GM23338 (cell line): Measurements from ENCODE around the gene ARF1. TPM values are rescaled to one million over a fixed set of nuclear protein-coding genes. Genes with fewer than 3 reads are reported as not detected.
"Not testable (repeated sequence)": the region's sequence is repeated elsewhere in the genome, so short reads cannot be mapped to it uniquely, and the experiment has no call there.

Source experiments
- ATAC-seq: fragments of 200-7000 bp; cut with Tn5 transposase; 3 replicates; pipeline ENCODE4 v1.9.1; 2020
- DNase-seq: peaks from one replicate; pipeline ENCODE4 v3.0.0-alpha.2; 2015; ENCODE audit warnings: low spot score
- H2AFZ ChIP-seq: fragments of 200-600 bp; sonication (generic); 2 replicates; pipeline ENCODE4 v1.8.0; 2016; ENCODE audit warnings: antibody characterized with exemption, mild to moderate bottlenecking, moderate library complexity
- H3F3A ChIP-seq: fragments of 200-600 bp; sonication (generic); replicated peaks from 2 replicates; pipeline ENCODE4 v1.8.0; 2017; ENCODE audit warnings: antibody characterized with exemption, mixed run types, low read depth
- H3K27ac ChIP-seq: fragments of 200-600 bp; sonication (generic); 2 replicates; pipeline ENCODE4 v1.6.1; 2016; ENCODE audit warnings: low read depth
- H3K27me3 ChIP-seq: fragments of 200-600 bp; sonication (generic); 2 replicates; pipeline ENCODE4 v1.8.0; 2016; ENCODE audit warnings: mild to moderate bottlenecking, mixed run types, moderate library complexity; ENCODE audit not compliant: insufficient read depth
- H3K36me3 ChIP-seq: fragments of 200-600 bp; sonication (generic); 2 replicates; pipeline ENCODE4 v1.8.0; 2016; ENCODE audit warnings: mild to moderate bottlenecking; ENCODE audit not compliant: insufficient read depth
- H3K4me1 ChIP-seq: fragments of 200-600 bp; sonication (generic); 2 replicates; pipeline ENCODE4 v1.8.0; 2016; ENCODE audit warnings: mild to moderate bottlenecking, moderate library complexity; ENCODE audit not compliant: insufficient read depth
- H3K4me2 ChIP-seq: fragments of 200-600 bp; sonication (generic); 2 replicates; pipeline ENCODE4 v1.7.1; 2017; ENCODE audit warnings: mixed run types
- H3K4me3 ChIP-seq: fragments of 200-600 bp; sonication (generic); 2 replicates; pipeline ENCODE4 v1.6.1; 2016; ENCODE audit warnings: mixed run types
- H3K79me2 ChIP-seq: fragments of 200-600 bp; sonication (generic); replicated peaks from 2 replicates; pipeline ENCODE4 v1.8.0; 2017; ENCODE audit warnings: mild to moderate bottlenecking; ENCODE audit not compliant: insufficient read depth
- H3K9me2 ChIP-seq: fragments of 200-600 bp; sonication (generic); 2 replicates; pipeline ENCODE4 v1.8.0; 2017; ENCODE audit not compliant: insufficient read depth
- H4K20me1 ChIP-seq: fragments of 200-600 bp; sonication (generic); replicated peaks from 2 replicates; pipeline ENCODE4 v1.8.0; 2017; ENCODE audit warnings: mild to moderate bottlenecking; ENCODE audit not compliant: insufficient read depth
- H3K27ac Mint-ChIP-seq: 2 replicates; pipeline ENCODE4 v1.8.0; 2020; ENCODE audit warnings: inconsistent platforms, mild to moderate bottlenecking, moderate library complexity, mixed read lengths
- H3K27me3 Mint-ChIP-seq: 3 replicates; pipeline ENCODE4 v1.8.0; 2022; ENCODE audit warnings: low read depth, mild to moderate bottlenecking, moderate library complexity, mixed read lengths, inconsistent platforms; ENCODE audit not compliant: insufficient read depth, poor library complexity
- H3K36me3 Mint-ChIP-seq: 3 replicates; pipeline ENCODE4 v1.8.0; 2021; ENCODE audit warnings: low read depth, mild to moderate bottlenecking, inconsistent platforms, moderate library complexity, mixed read lengths
- H3K4me1 Mint-ChIP-seq: 3 replicates; pipeline ENCODE4 v1.8.0; 2020; ENCODE audit warnings: mild to moderate bottlenecking, inconsistent platforms, mixed read lengths
- H3K4me3 Mint-ChIP-seq: 3 replicates; pipeline ENCODE4 v1.8.0; 2021; ENCODE audit warnings: moderate library complexity, mild to moderate bottlenecking, inconsistent platforms, mixed read lengths
- H3K9me3 Mint-ChIP-seq: 3 replicates; pipeline ENCODE4 v1.8.0; 2020; ENCODE audit warnings: moderate library complexity, mild to moderate bottlenecking, inconsistent platforms, mixed read lengths
- CREB1 ChIP-seq: fragments of 250-450 bp; sonication (Bioruptor Pico); IDR thresholded peaks from 2 replicates; pipeline ENCODE4 v1.5.0; 2020; ENCODE audit warnings: low read depth, mild to moderate bottlenecking, moderate library complexity
- EZH2 ChIP-seq: fragments of 200-600 bp; sonication (generic); IDR thresholded peaks from one replicate; pipeline ENCODE4 v1.8.0; 2017; ENCODE audit warnings: antibody characterized with exemption, mild to moderate bottlenecking, low read depth; ENCODE audit not compliant: unreplicated experiment
- EZH2phosphoT487 ChIP-seq: fragments of 200-600 bp; sonication (generic); IDR thresholded peaks from one replicate; pipeline ENCODE4 v1.8.1; 2018; ENCODE audit warnings: antibody characterized with exemption; ENCODE audit not compliant: unreplicated experiment
- NANOG ChIP-seq: IDR thresholded peaks from 2 replicates; pipeline ENCODE4 v1.6.1; 2016; ENCODE audit warnings: antibody characterized with exemption, borderline replicate concordance
- POLR2AphosphoS5 ChIP-seq: IDR thresholded peaks from 2 replicates; pipeline ENCODE4 v1.6.1; 2016; ENCODE audit warnings: antibody characterized with exemption, low read depth
- STAT1 ChIP-seq: IDR thresholded peaks from one replicate; pipeline ENCODE4 v1.6.1; 2016; ENCODE audit warnings: antibody characterized with exemption; ENCODE audit not compliant: unreplicated experiment
- polyA plus RNA-seq: library from polyadenylated mRNA; unstranded; fragments of >200 nt; fragmentation: Nextera tagmentation; extraction: Ambion mirVana; gene quantifications from 2 replicates; pipeline ENCODE4 v1.2.1, GENCODE V29; 2016
- total RNA-seq: library from RNA; depleted of rRNA; stranded (reverse); fragments of >200 nt; shearing (Covaris generic); gene quantifications from 2 replicates; pipeline ENCODE4 v1.2.3, GENCODE V29; 2014
- TF ChIP-seq, protein P1 (sequence below): IDR thresholded peaks from 2 replicates; pipeline ENCODE4 v1.6.1; 2016; ENCODE audit warnings: antibody characterized with exemption
- TF ChIP-seq, protein P2 (sequence below), 2 experiments: fragments of 200-600 bp in 1 of 2; sonication (generic) in 1 of 2; conservative IDR thresholded peaks; 2 replicates each; pipeline versions ENCODE4 v1.5.1 to v1.6.1; 2016 to 2017; ENCODE audit warnings: antibody characterized with exemption in 2 of 2, low read depth in 2 of 2, mild to moderate bottlenecking in 2 of 2, moderate library complexity in 1 of 2
- TF ChIP-seq, protein P3 (sequence below): fragments of 250-450 bp; sonication (Bioruptor Pico); IDR thresholded peaks from 2 replicates; pipeline ENCODE4 v1.5.0; 2020; ENCODE audit warnings: mild to moderate bottlenecking, moderate library complexity

ARF1 gene
- total and polyA plus RNA-seq, 2 experiments from 2014 or later = 210 to 306 TPM

DNA sequence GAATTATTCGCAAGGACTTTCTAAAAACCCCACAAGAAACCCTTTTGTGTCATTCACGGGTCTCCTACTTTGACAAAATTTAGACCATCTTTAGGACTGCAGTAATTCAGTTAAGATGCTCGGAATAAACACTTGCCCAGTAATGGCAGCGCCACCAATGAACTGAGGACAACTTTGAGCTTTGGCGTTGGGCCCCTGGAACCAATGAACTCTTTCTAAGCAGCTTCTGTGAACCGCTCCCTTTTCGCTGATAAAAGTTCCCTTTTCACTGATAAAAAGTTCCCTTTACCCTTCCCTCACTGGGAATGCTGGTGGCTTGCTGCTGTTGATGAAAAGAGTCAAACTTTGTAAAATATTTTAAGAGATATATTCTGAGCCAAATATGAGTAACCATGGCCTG, 28.0 kb downstream of the ARF1 start (continued):
- TF ChIP-seq, protein P1, sequence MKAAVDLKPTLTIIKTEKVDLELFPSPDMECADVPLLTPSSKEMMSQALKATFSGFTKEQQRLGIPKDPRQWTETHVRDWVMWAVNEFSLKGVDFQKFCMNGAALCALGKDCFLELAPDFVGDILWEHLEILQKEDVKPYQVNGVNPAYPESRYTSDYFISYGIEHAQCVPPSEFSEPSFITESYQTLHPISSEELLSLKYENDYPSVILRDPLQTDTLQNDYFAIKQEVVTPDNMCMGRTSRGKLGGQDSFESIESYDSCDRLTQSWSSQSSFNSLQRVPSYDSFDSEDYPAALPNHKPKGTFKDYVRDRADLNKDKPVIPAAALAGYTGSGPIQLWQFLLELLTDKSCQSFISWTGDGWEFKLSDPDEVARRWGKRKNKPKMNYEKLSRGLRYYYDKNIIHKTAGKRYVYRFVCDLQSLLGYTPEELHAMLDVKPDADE = no peak
- TF ChIP-seq STAT1 (no peak), POLR2AphosphoS5 (no peak)
- TF ChIP-seq, protein P2, sequence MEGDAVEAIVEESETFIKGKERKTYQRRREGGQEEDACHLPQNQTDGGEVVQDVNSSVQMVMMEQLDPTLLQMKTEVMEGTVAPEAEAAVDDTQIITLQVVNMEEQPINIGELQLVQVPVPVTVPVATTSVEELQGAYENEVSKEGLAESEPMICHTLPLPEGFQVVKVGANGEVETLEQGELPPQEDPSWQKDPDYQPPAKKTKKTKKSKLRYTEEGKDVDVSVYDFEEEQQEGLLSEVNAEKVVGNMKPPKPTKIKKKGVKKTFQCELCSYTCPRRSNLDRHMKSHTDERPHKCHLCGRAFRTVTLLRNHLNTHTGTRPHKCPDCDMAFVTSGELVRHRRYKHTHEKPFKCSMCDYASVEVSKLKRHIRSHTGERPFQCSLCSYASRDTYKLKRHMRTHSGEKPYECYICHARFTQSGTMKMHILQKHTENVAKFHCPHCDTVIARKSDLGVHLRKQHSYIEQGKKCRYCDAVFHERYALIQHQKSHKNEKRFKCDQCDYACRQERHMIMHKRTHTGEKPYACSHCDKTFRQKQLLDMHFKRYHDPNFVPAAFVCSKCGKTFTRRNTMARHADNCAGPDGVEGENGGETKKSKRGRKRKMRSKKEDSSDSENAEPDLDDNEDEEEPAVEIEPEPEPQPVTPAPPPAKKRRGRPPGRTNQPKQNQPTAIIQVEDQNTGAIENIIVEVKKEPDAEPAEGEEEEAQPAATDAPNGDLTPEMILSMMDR (conservative IDR thresholded peaks at IDR 0.05; ENCODE audit: low read depth in 2 of 2) = no peak

DNA sequence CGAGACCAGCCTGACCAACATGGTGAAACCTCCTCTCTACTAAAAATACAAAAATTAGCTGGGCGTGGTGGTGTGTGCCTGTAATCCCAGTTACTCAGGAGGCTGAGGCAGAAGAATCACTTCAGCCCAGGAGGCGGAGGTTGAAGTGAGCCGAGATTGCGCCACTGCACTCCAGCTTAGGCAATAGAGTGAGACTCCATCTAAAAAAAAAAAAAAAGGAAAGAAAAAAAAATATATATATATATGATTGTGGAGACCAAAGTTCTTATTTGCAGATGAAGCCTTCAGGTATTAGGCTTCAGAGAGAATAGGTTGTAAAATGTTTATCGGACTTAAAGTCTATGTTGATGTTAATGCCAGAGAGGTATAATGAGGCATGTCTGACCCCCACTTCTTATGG, 28.8 kb downstream of the ARF1 start:
- H3K4me3 Mint-ChIP-seq, H3K27ac ChIP-seq, H3K9me3 Mint-ChIP-seq, H3K36me3 Mint-ChIP-seq, H3K27me3 ChIP-seq, H2AFZ ChIP-seq, H3K4me3 ChIP-seq, H3F3A ChIP-seq, H3K27ac Mint-ChIP-seq, H3K4me1 ChIP-seq, H3K4me2 ChIP-seq, H3K79me2 ChIP-seq, DNase-seq, H4K20me1 ChIP-seq, ATAC-seq, H3K36me3 ChIP-seq, H3K9me2 ChIP-seq: not testable (repeated sequence)
- peaks cover 17% of the 10 kb centered on the region for H3K27me3 Mint-ChIP-seq
- peaks cover 12% of the 10 kb centered on the region for H3K4me1 Mint-ChIP-seq

DNA sequence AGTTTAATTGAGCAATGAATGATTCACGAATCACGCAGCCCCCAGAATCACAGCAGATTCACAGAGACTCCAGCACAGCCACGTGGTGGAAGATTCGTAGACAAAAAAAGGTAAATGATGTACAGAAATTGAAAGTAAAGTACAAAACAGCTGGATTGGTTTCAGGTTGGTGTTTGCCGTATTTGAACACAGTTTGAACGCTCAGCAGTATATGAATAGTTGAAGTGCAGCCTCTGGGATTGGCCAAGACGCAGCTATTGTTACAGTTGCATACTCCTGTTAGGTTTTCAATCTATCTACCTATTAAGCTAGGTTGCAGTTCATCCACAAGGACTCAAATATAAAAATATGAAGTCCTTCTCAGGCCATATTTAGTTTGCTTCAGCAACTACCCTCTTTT, 29.7 kb downstream of the ARF1 start:
- Histone ChIP-seq H3K4me3 (no peak overlapping the region), H2AFZ (no peak overlapping the region), H3K27ac (no peak overlapping the region), H3K9me2 (0 out of 2 replicates have a peak, but pooled peaks cover 4% of the 10 kb centered on the region), H3F3A (no peaks in the 10 kb centered on the region), H3K36me3 (no peaks in the 10 kb centered on the region), H3K27me3 (peaks cover 10% of the 10 kb centered on the region; the same call in 1 of the 2 replicates), H4K20me1 (no peaks in the 10 kb centered on the region; the same call in 1 of the 2 replicates), H3K79me2 (peaks cover 8% of the 10 kb centered on the region), H3K4me2 (no peak overlapping the region), H3K4me1 (peaks cover 4% of the 10 kb centered on the region; the same call in 1 of the 2 replicates)
- Mint-ChIP-seq H3K27me3 (peaks cover 17% of the 10 kb centered on the region), H3K36me3 (peaks cover 2% of the 10 kb centered on the region; the same call in 2 of the 3 replicates), H3K4me3 (no peak overlapping the region), H3K9me3 (peaks cover 18% of the 10 kb centered on the region), H3K27ac (no peak overlapping the region), H3K4me1 (peaks cover 12% of the 10 kb centered on the region)
- DNase-seq (no peak), ATAC-seq (no peak)
- TF ChIP-seq NANOG = no peak
- no peak for TF ChIP-seq POLR2AphosphoS5
- TF ChIP-seq, protein P3, sequence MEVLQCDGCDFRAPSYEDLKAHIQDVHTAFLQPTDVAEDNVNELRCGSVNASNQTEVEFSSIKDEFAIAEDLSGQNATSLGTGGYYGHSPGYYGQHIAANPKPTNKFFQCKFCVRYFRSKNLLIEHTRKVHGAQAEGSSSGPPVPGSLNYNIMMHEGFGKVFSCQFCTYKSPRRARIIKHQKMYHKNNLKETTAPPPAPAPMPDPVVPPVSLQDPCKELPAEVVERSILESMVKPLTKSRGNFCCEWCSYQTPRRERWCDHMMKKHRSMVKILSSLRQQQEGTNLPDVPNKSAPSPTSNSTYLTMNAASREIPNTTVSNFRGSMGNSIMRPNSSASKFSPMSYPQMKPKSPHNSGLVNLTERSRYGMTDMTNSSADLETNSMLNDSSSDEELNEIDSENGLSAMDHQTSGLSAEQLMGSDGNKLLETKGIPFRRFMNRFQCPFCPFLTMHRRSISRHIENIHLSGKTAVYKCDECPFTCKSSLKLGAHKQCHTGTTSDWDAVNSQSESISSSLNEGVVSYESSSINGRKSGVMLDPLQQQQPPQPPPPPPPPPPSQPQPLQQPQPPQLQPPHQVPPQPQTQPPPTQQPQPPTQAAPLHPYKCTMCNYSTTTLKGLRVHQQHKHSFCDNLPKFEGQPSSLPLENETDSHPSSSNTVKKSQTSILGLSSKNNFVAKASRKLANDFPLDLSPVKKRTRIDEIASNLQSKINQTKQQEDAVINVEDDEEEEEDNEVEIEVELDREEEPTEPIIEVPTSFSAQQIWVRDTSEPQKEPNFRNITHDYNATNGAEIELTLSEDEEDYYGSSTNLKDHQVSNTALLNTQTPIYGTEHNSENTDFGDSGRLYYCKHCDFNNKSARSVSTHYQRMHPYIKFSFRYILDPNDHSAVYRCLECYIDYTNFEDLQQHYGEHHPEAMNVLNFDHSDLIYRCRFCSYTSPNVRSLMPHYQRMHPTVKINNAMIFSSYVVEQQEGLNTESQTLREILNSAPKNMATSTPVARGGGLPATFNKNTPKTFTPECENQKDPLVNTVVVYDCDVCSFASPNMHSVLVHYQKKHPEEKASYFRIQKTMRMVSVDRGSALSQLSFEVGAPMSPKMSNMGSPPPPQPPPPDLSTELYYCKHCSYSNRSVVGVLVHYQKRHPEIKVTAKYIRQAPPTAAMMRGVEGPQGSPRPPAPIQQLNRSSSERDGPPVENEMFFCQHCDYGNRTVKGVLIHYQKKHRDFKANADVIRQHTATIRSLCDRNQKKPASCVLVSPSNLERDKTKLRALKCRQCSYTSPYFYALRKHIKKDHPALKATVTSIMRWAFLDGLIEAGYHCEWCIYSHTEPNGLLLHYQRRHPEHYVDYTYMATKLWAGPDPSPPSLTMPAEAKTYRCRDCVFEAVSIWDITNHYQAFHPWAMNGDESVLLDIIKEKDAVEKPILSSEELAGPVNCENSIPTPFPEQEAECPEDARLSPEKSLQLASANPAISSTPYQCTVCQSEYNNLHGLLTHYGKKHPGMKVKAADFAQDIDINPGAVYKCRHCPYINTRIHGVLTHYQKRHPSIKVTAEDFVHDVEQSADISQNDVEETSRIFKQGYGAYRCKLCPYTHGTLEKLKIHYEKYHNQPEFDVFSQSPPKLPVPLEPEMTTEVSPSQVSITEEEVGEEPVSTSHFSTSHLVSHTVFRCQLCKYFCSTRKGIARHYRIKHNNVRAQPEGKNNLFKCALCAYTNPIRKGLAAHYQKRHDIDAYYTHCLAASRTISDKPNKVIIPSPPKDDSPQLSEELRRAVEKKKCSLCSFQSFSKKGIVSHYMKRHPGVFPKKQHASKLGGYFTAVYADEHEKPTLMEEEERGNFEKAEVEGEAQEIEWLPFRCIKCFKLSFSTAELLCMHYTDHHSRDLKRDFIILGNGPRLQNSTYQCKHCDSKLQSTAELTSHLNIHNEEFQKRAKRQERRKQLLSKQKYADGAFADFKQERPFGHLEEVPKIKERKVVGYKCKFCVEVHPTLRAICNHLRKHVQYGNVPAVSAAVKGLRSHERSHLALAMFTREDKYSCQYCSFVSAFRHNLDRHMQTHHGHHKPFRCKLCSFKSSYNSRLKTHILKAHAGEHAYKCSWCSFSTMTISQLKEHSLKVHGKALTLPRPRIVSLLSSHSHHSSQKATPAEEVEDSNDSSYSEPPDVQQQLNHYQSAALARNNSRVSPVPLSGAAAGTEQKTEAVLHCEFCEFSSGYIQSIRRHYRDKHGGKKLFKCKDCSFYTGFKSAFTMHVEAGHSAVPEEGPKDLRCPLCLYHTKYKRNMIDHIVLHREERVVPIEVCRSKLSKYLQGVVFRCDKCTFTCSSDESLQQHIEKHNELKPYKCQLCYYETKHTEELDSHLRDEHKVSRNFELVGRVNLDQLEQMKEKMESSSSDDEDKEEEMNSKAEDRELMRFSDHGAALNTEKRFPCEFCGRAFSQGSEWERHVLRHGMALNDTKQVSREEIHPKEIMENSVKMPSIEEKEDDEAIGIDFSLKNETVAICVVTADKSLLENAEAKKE = no peak
- no peak for TF ChIP-seq STAT1
- no peak for TF ChIP-seq CREB1
- TF ChIP-seq EZH2phosphoT487 = no peak
- TF ChIP-seq EZH2 = no peak
